Panc1 (cell line): ENCODE measurements around the gene SMIM13. TPM values are rescaled to one million over a fixed set of nuclear protein-coding genes. Genes with fewer than 3 reads are reported as not detected.

Source experiments
- ATAC-seq: fragments of 200-7000 bp; cut with Tn5 transposase; 2 replicates; pipeline ENCODE4 v1.9.1; 2020; ENCODE audit warnings: mild to moderate bottlenecking, moderate library complexity
- BruUV-seq: library from RNA; stranded (reverse); fragments of 400-500 nt; replicated peaks from 2 replicates; lab custom pipeline; 2021; lab: Mats Ljungman, UMichigan
- CTCF ChIA-PET: fragments of 300-600 bp; sonication (Branson Sonifier 250); formaldehyde crosslinking; loops from one replicate; lab custom pipeline; 2022; ENCODE audit warnings: antibody characterized with exemption; lab: Charles Lee
- POLR2A ChIA-PET: fragments of 300-600 bp; sonication (Branson Sonifier 250); formaldehyde crosslinking; loops from one replicate; lab custom pipeline; 2022; ENCODE audit warnings: antibody characterized with exemption; lab: Charles Lee
- DNase-seq: peaks from one replicate; pipeline ENCODE4 v3.0.0-alpha.2; 2010; ENCODE audit warnings: low read depth, low spot score
- H3K27ac ChIP-seq: 2 replicates; pipeline ENCODE4 v1.5.1; 2011; ENCODE audit warnings: mild to moderate bottlenecking, low read length, inconsistent platforms
- H3K27me3 ChIP-seq: fragments of 200-500 bp; sonication (Bioruptor generic); 2 replicates; pipeline ENCODE4 v1.6.0; 2014; ENCODE audit warnings: low read length, inconsistent platforms; ENCODE audit not compliant: control insufficient read depth, insufficient read depth
- H3K36me3 ChIP-seq: fragments of 200-500 bp; sonication (Bioruptor generic); 2 replicates; pipeline ENCODE4 v1.5.1; 2014; ENCODE audit warnings: inconsistent platforms, mild to moderate bottlenecking, low read length, moderate library complexity; ENCODE audit not compliant: control insufficient read depth, insufficient read depth
- H3K4me1 ChIP-seq: 2 replicates; pipeline ENCODE4 v1.5.1; 2011; ENCODE audit warnings: inconsistent platforms, mild to moderate bottlenecking, low read length, moderate library complexity; ENCODE audit not compliant: control insufficient read depth, insufficient read depth
- H3K4me3 ChIP-seq, 2 experiments: 2 replicates each; pipeline ENCODE4 v1.5.1; 2011 to 2012; ENCODE audit warnings: low read depth in 2 of 2, low read length in 2 of 2, mild to moderate bottlenecking in 2 of 2, inconsistent platforms in 1 of 2, moderate library complexity in 1 of 2
- H3K9me3 ChIP-seq: fragments of 200-500 bp; sonication (Bioruptor generic); 2 replicates; pipeline ENCODE4 v1.5.1; 2014; ENCODE audit warnings: low read depth, mild to moderate bottlenecking, inconsistent platforms, low read length, moderate library complexity; ENCODE audit not compliant: control insufficient read depth, insufficient read depth
- POLR2AphosphoS5 ChIP-seq: IDR thresholded peaks from 2 replicates; pipeline ENCODE4 v1.6.1; 2012; ENCODE audit warnings: mild to moderate bottlenecking, low read depth, low read length, moderate library complexity
- SIN3A ChIP-seq: IDR thresholded peaks from 2 replicates; pipeline ENCODE4 v1.6.1; 2012; ENCODE audit warnings: low read depth, mild to moderate bottlenecking, low read length, moderate library complexity, borderline replicate concordance; ENCODE audit not compliant: insufficient read depth
- TCF7L2 ChIP-seq: IDR thresholded peaks from 2 replicates; pipeline ENCODE4 v1.6.1; 2011; ENCODE audit warnings: mild to moderate bottlenecking, low read depth, low read length, inconsistent platforms
- in situ Hi-C: cut with HindIII; loops from 2 replicates; pipeline ENCODE4 v1.10.0; 2016; ENCODE audit warnings: low sequenced_read_pairs, low pct_unique_long_range_greater_than_20kb
- intact Hi-C: fragments of 100-400 bp; cut with micrococcal nuclease; formaldehyde crosslinking; loops from one replicate; pipeline ENCODE4 v1.10.0; 2022; ENCODE audit not compliant: unreplicated experiment
- total RNA-seq: library from RNA; stranded (reverse); gene quantifications from one replicate; pipeline ENCODE4 v1.2.1, GENCODE V29; 2021; ENCODE audit not compliant: unreplicated experiment
- TF ChIP-seq, protein P1 (sequence below): fragments of 450-650 bp; IDR thresholded peaks from 2 replicates; pipeline ENCODE4 v1.5.1; 2017; ENCODE audit warnings: mild to moderate bottlenecking
- TF ChIP-seq, protein P2 (sequence below), 2 experiments: IDR thresholded peaks; 2 replicates each; pipeline ENCODE4 v1.6.1; 2011 to 2012; ENCODE audit warnings: low read depth in 2 of 2, control low read depth in 1 of 2, low read length in 1 of 2, mild to moderate bottlenecking in 1 of 2, moderate library complexity in 1 of 2; ENCODE audit not compliant: insufficient read depth in 1 of 2

The SMIM13 gene
- total RNA-seq, 1 experiment from 2014 or later, result 17.6 TPM

DNA sequence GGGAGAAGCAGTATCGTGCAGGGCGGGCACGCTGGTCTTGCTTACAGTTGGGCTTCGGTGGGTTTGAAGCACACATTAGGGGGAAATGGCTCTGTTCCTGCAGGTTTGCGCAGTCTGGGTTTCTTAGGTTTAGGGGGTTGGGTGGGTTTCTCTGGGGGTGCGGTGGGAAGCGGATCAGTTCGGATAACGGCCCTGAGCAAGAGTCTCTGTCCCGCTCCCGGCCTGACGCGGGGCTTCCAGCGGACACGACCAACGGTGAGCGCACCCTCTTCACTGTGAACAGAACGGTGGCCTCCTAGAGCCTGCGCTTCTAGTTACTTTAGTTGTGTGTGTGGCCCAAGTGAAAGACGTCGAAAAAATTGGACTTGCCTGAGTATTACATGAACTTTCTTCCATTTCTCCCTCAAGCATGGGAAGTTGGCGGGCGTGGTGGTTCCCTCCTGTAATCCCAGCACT, 48.9 kb upstream of the SMIM13 start:
- peak overlapping the region; percentile 56 to 68 for H3K4me3 ChIP-seq
- TF ChIP-seq, protein P1, sequence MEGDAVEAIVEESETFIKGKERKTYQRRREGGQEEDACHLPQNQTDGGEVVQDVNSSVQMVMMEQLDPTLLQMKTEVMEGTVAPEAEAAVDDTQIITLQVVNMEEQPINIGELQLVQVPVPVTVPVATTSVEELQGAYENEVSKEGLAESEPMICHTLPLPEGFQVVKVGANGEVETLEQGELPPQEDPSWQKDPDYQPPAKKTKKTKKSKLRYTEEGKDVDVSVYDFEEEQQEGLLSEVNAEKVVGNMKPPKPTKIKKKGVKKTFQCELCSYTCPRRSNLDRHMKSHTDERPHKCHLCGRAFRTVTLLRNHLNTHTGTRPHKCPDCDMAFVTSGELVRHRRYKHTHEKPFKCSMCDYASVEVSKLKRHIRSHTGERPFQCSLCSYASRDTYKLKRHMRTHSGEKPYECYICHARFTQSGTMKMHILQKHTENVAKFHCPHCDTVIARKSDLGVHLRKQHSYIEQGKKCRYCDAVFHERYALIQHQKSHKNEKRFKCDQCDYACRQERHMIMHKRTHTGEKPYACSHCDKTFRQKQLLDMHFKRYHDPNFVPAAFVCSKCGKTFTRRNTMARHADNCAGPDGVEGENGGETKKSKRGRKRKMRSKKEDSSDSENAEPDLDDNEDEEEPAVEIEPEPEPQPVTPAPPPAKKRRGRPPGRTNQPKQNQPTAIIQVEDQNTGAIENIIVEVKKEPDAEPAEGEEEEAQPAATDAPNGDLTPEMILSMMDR, result no peak; the same call in 1 of the 2 replicates
- TF ChIP-seq TCF7L2, result no peak
- ChIA-PET POLR2A (no interaction called here), CTCF (no interaction called here)
- ATAC-seq (peak; percentile 53), DNase-seq (no peak)
- peaks cover 25% of the 10 kb centered on the region for H3K4me1 ChIP-seq
- peak overlapping the region; percentile 51 for H3K27ac ChIP-seq
- BruUV-seq, result no TSS peak
- in situ Hi-C loops, result no loop called here
- no peaks in the 10 kb centered on the region for H3K27me3 ChIP-seq
- H3K36me3 ChIP-seq, result no peaks in the 10 kb centered on the region
- intact Hi-C loops, result loop anchor here (5.0 kb wide), 2 partner anchors 37 to 92 kb away; no protein-coding TSS in a partner anchor
- no peaks in the 10 kb centered on the region for H3K9me3 ChIP-seq

DNA sequence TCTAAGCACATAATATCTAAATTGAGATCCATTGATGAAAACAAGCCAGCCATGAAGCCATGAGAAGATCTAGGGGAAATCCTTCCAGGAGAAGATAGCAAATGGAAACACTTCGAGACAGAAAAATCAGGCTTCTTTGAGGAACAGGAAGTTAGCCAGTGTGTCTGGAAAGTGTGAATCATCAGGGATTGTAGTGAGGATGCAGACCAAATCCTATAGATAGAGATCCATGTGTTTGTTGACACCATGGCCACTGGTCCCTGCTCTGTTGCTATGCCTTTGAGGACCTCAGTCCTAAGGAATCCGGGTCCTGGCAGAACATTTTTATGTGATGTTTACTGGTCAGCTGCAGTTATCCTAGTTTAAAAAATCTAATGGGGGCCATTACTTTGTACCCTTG, 42.9 kb upstream of the SMIM13 start:
- no peaks in the 10 kb centered on the region for H3K36me3 ChIP-seq
- H3K27me3 ChIP-seq, result no peaks in the 10 kb centered on the region
- ChIA-PET CTCF (interaction anchor here (0.6 kb wide), 1 partner anchor 51 kb away, joined by 5 read pairs; no protein-coding TSS in a partner anchor), POLR2A (no interaction called here)
- BruUV-seq, result no TSS peak
- in situ Hi-C loops (no loop called here), intact Hi-C loops (no loop called here)
- H3K4me1 ChIP-seq, result no peaks in the 10 kb centered on the region
- no peak overlapping the region for H3K27ac ChIP-seq
- DNase-seq (no peak), ATAC-seq (no peak)
- H3K4me3 ChIP-seq, result no peak overlapping the region
- TF ChIP-seq POLR2AphosphoS5 (no peak), SIN3A (no peak), TCF7L2 (no peak)
- TF ChIP-seq, protein P2, sequence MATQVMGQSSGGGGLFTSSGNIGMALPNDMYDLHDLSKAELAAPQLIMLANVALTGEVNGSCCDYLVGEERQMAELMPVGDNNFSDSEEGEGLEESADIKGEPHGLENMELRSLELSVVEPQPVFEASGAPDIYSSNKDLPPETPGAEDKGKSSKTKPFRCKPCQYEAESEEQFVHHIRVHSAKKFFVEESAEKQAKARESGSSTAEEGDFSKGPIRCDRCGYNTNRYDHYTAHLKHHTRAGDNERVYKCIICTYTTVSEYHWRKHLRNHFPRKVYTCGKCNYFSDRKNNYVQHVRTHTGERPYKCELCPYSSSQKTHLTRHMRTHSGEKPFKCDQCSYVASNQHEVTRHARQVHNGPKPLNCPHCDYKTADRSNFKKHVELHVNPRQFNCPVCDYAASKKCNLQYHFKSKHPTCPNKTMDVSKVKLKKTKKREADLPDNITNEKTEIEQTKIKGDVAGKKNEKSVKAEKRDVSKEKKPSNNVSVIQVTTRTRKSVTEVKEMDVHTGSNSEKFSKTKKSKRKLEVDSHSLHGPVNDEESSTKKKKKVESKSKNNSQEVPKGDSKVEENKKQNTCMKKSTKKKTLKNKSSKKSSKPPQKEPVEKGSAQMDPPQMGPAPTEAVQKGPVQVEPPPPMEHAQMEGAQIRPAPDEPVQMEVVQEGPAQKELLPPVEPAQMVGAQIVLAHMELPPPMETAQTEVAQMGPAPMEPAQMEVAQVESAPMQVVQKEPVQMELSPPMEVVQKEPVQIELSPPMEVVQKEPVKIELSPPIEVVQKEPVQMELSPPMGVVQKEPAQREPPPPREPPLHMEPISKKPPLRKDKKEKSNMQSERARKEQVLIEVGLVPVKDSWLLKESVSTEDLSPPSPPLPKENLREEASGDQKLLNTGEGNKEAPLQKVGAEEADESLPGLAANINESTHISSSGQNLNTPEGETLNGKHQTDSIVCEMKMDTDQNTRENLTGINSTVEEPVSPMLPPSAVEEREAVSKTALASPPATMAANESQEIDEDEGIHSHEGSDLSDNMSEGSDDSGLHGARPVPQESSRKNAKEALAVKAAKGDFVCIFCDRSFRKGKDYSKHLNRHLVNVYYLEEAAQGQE (IDR thresholded peaks at IDR 0.05; ENCODE audit: insufficient read depth in 1 of 2, low read depth in 2 of 2, low read length in 1 of 2), result no peak
- TF ChIP-seq, protein P1, result no peak
- H3K9me3 ChIP-seq, result no peaks in the 10 kb centered on the region
